Stimulated activated naive CD8-positive, alpha-beta T cell treated with anti-CD3 and anti-CD28 coated beads, Interleukin-15, amount 100 ng/mL, for 72 hours (primary cell): ENCODE data around the gene CDK19.

Experiments used
- ATAC-seq: fragments of 150-1000 bp; cut with Tn5 transposase; 2 replicates; pipeline ENCODE4 v1.10.0; 2021; ENCODE audit warnings: mild to moderate bottlenecking, moderate library complexity
- DNase-seq, 2 donors: peaks; one replicate each; pipeline ENCODE4 v3.0.0; 2021 to 2022
- H3K27ac Mint-ChIP-seq, 2 donors: one replicate each; pipeline ENCODE4 v1.8.0; 2022; ENCODE audit warnings: mild to moderate bottlenecking in 2 of 2, mixed read lengths in 2 of 2, moderate library complexity in 2 of 2
- H3K27me3 Mint-ChIP-seq: one replicate; pipeline ENCODE4 v1.8.0; 2022; ENCODE audit warnings: mixed read lengths
- H3K4me1 Mint-ChIP-seq: one replicate; pipeline ENCODE4 v1.8.0; 2022; ENCODE audit warnings: mild to moderate bottlenecking, mixed read lengths
- H3K4me3 Mint-ChIP-seq, 2 donors: one replicate each; pipeline ENCODE4 v1.8.0; 2022; ENCODE audit warnings: mild to moderate bottlenecking in 2 of 2, mixed read lengths in 2 of 2, moderate library complexity in 1 of 2
- H3K9me3 Mint-ChIP-seq, 2 donors: one replicate each; pipeline ENCODE4 v1.8.0; 2022; ENCODE audit warnings: mixed read lengths in 2 of 2

Gene CDK19

GRCh38 chr6:110681543-110682459 lies 133.5 kb downstream of the CDK19 start:
- Mint-ChIP-seq H3K4me1 (peaks cover 9% of the 10 kb centered on the region), H3K27ac (no peak overlapping the region), H3K4me3 (no peak overlapping the region), H3K27me3 (no peaks in the 10 kb centered on the region), H3K9me3 (no peaks in the 10 kb centered on the region)
- ATAC-seq (no peak), DNase-seq (no peak)

- Mint-ChIP-seq H3K4me3 (no peak overlapping the region), H3K4me1 (no peaks in the 10 kb centered on the region), H3K27ac (no peak overlapping the region), H3K27me3 (no peaks in the 10 kb centered on the region), H3K9me3 (no peaks in the 10 kb centered on the region)
- no peak for DNase-seq
- no peak for ATAC-seq
These were observed 138.9 kb downstream of the CDK19 start for GRCh38 chr6:110676396-110676795.

- Mint-ChIP-seq H3K4me1 (no peaks in the 10 kb centered on the region), H3K27ac (no peak overlapping the region), H3K9me3 (no peaks in the 10 kb centered on the region), H3K27me3 (no peaks in the 10 kb centered on the region), H3K4me3 (no peak overlapping the region)
- ATAC-seq (no peak), DNase-seq (no peak)
These were observed 141.2 kb downstream of the CDK19 start for GRCh38 chr6:110674096-110674495.

GRCh38 chr6:110672122-110672521 lies 143.1 kb downstream of the CDK19 start:
- Mint-ChIP-seq H3K9me3 (no peaks in the 10 kb centered on the region), H3K4me1 (no peaks in the 10 kb centered on the region), H3K27ac (peak overlapping the region in 1 of 2 donors; percentile 10), H3K4me3 (no peak overlapping the region), H3K27me3 (no peaks in the 10 kb centered on the region)
- DNase-seq: no peak
- no peak for ATAC-seq

GRCh38 chr6:110671447-110671846 lies 143.8 kb downstream of the CDK19 start:
- H3K4me1 Mint-ChIP-seq: no peaks in the 10 kb centered on the region
- no peak overlapping the region for H3K4me3 Mint-ChIP-seq
- DNase-seq: no peak
- no peak for ATAC-seq
- no peaks in the 10 kb centered on the region for H3K27me3 Mint-ChIP-seq
- no peak overlapping the region for H3K27ac Mint-ChIP-seq
- H3K9me3 Mint-ChIP-seq: no peaks in the 10 kb centered on the region

GRCh38 chr6:110665600-110665999 lies 149.7 kb downstream of the CDK19 start:
- Mint-ChIP-seq H3K4me1 (no peaks in the 10 kb centered on the region), H3K27ac (no peak overlapping the region), H3K27me3 (no peaks in the 10 kb centered on the region), H3K9me3 (no peaks in the 10 kb centered on the region), H3K4me3 (no peak overlapping the region)
- DNase-seq (no peak), ATAC-seq (no peak)

GRCh38 chr6:110664933-110665332 lies 150.3 kb downstream of the CDK19 start:
- H3K9me3 Mint-ChIP-seq: no peaks in the 10 kb centered on the region
- no peak overlapping the region for H3K4me3 Mint-ChIP-seq
- no peak for DNase-seq
- H3K27ac Mint-ChIP-seq: no peak overlapping the region
- no peaks in the 10 kb centered on the region for H3K4me1 Mint-ChIP-seq
- no peak for ATAC-seq
- H3K27me3 Mint-ChIP-seq: no peaks in the 10 kb centered on the region

GRCh38 chr6:110662490-110663211 lies 152.6 kb downstream of the CDK19 start:
- ATAC-seq: no peak
- Mint-ChIP-seq H3K4me3 (no peak overlapping the region), H3K27me3 (no peaks in the 10 kb centered on the region), H3K9me3 (no peaks in the 10 kb centered on the region), H3K27ac (no peak overlapping the region), H3K4me1 (no peaks in the 10 kb centered on the region)
- DNase-seq: no peak

GRCh38 chr6:110661414-110661813 lies 153.9 kb downstream of the CDK19 start:
- Mint-ChIP-seq H3K4me1 (no peaks in the 10 kb centered on the region), H3K27me3 (no peaks in the 10 kb centered on the region), H3K9me3 (no peaks in the 10 kb centered on the region), H3K27ac (no peak overlapping the region), H3K4me3 (no peak overlapping the region)
- ATAC-seq (no peak), DNase-seq (no peak)

GRCh38 chr6:110660066-110660655 lies 155.1 kb downstream of the CDK19 start:
- H3K27ac Mint-ChIP-seq: no peak overlapping the region
- ATAC-seq (no peak), DNase-seq (no peak)
- no peaks in the 10 kb centered on the region for H3K9me3 Mint-ChIP-seq
- no peaks in the 10 kb centered on the region for H3K4me1 Mint-ChIP-seq
- H3K4me3 Mint-ChIP-seq: no peak overlapping the region
- H3K27me3 Mint-ChIP-seq: no peaks in the 10 kb centered on the region

GRCh38 chr6:110658631-110659211 lies 156.5 kb downstream of the CDK19 start:
- H3K4me1 Mint-ChIP-seq: no peaks in the 10 kb centered on the region
- H3K27me3 Mint-ChIP-seq: no peaks in the 10 kb centered on the region
- ATAC-seq (no peak), DNase-seq (no peak)
- no peaks in the 10 kb centered on the region for H3K9me3 Mint-ChIP-seq
- H3K4me3 Mint-ChIP-seq: no peak overlapping the region
- no peak overlapping the region for H3K27ac Mint-ChIP-seq

- H3K27ac Mint-ChIP-seq: no peak overlapping the region
- DNase-seq (no peak), ATAC-seq (no peak)
- H3K27me3 Mint-ChIP-seq: no peaks in the 10 kb centered on the region
- H3K4me3 Mint-ChIP-seq: no peak overlapping the region
- no peaks in the 10 kb centered on the region for H3K9me3 Mint-ChIP-seq
- H3K4me1 Mint-ChIP-seq: no peaks in the 10 kb centered on the region
These were observed 158.8 kb downstream of the CDK19 start for GRCh38 chr6:110656492-110656891.

GRCh38 chr6:110655821-110656220 lies 159.4 kb downstream of the CDK19 start:
- ATAC-seq: no peak
- H3K4me3 Mint-ChIP-seq: no peak overlapping the region
- no peaks in the 10 kb centered on the region for H3K9me3 Mint-ChIP-seq
- H3K4me1 Mint-ChIP-seq: no peaks in the 10 kb centered on the region
- no peak for DNase-seq
- no peaks in the 10 kb centered on the region for H3K27me3 Mint-ChIP-seq
- H3K27ac Mint-ChIP-seq: peak overlapping the region in 1 of 2 donors; percentile 10

GRCh38 chr6:110654096-110654820 lies 161.0 kb downstream of the CDK19 start:
- Mint-ChIP-seq H3K27ac (no peak overlapping the region), H3K9me3 (no peaks in the 10 kb centered on the region), H3K4me1 (no peaks in the 10 kb centered on the region), H3K4me3 (no peak overlapping the region), H3K27me3 (no peaks in the 10 kb centered on the region)
- ATAC-seq (no peak), DNase-seq (no peak)

GRCh38 chr6:110653381-110653780 lies 161.9 kb downstream of the CDK19 start:
- no peaks in the 10 kb centered on the region for H3K9me3 Mint-ChIP-seq
- no peaks in the 10 kb centered on the region for H3K4me1 Mint-ChIP-seq
- ATAC-seq: no peak
- no peak for DNase-seq
- H3K27me3 Mint-ChIP-seq: no peaks in the 10 kb centered on the region
- H3K27ac Mint-ChIP-seq: no peak overlapping the region
- no peak overlapping the region for H3K4me3 Mint-ChIP-seq
